AG10803 (cell line): Measurements from ENCODE around the gene DAAM2.

Source experiments
- DNase-seq: peaks from one replicate; pipeline ENCODE4 v3.0.0; 2010; ENCODE audit warnings: low read depth
- H3K4me3 ChIP-seq: 2 replicates; pipeline ENCODE4 v1.5.1; 2011; ENCODE audit warnings: mild to moderate bottlenecking, low read length, control low read depth
- TF ChIP-seq, protein P1 (sequence below): conservative IDR thresholded peaks from 2 replicates; pipeline ENCODE4 v1.5.1; 2011; ENCODE audit warnings: mild to moderate bottlenecking, low read length, control low read depth, inconsistent platforms

The DAAM2 gene

GRCh38 chr6:39880594-39880993 lies 88.4 kb downstream of the DAAM2 start:
- TF ChIP-seq, protein P1, sequence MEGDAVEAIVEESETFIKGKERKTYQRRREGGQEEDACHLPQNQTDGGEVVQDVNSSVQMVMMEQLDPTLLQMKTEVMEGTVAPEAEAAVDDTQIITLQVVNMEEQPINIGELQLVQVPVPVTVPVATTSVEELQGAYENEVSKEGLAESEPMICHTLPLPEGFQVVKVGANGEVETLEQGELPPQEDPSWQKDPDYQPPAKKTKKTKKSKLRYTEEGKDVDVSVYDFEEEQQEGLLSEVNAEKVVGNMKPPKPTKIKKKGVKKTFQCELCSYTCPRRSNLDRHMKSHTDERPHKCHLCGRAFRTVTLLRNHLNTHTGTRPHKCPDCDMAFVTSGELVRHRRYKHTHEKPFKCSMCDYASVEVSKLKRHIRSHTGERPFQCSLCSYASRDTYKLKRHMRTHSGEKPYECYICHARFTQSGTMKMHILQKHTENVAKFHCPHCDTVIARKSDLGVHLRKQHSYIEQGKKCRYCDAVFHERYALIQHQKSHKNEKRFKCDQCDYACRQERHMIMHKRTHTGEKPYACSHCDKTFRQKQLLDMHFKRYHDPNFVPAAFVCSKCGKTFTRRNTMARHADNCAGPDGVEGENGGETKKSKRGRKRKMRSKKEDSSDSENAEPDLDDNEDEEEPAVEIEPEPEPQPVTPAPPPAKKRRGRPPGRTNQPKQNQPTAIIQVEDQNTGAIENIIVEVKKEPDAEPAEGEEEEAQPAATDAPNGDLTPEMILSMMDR: no peak
- H3K4me3 ChIP-seq: no peak overlapping the region
- no peak for DNase-seq

DNA sequence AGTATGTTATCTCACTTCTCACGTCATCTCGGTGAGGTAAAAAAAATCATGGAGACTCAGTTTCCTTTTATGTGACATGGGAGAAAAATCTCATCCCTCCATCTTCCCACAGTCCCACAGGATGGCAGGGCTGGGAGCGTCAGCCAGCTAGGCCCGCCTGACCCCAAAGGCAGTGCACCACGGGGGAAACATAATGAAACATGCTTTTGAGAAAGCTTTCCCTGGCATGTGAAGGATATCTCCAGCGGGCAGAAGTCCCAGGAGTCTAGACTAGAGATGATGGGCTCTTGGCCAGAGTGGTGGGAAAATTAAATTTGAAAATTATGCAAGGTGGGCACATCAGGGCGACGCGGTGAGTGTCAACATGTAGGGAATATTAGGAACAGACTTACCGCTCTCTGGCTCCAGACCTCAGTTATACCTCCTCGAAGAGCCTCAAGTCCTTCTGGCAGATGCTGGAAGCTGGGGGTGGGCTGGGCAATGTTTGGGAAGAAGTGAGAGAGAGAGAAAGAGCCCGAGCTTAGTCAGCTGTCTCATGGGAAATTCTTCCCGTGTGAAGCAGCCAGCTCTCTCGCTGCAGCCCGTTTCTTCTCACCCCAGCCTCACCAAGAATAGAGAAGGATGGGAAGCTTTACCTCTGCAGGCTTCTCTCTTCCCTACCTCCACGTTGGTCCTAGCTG lies 89.8 kb downstream of the DAAM2 start:
- DNase-seq: peak; percentile 96
- peak overlapping the region; percentile 29 for H3K4me3 ChIP-seq
- TF ChIP-seq, protein P1: no peak

GRCh38 chr6:39882531-39882899 lies 90.3 kb downstream of the DAAM2 start:
- DNase-seq: peak; percentile 99
- H3K4me3 ChIP-seq: peak overlapping the region; percentile 29

DNA sequence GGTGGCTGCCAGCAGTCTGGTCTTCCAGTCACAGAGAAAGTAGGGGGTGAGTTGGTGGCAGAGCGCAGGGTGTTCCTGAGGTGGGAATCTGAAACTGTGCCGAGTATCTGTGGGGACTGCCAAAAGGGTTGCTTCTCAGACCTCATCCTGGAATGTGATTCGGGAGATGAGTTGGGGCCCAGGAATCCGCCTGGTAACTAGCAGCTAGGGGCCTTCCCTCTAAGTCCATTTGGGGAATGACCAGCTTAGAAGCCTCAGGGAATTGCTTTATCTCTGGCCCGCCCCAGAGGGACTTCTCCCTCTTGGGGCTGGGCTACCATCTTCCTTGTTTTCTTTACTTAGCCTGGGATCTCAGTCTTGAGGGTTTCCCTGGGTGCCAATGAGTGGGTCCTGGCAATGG lies 92.5 kb downstream of the DAAM2 start:
- TF ChIP-seq, protein P1: no peak

More at GRCh38 chr6:39882531-39882899, 90.3 kb downstream of the DAAM2 start:
- TF ChIP-seq, protein P1: no peak

DNA sequence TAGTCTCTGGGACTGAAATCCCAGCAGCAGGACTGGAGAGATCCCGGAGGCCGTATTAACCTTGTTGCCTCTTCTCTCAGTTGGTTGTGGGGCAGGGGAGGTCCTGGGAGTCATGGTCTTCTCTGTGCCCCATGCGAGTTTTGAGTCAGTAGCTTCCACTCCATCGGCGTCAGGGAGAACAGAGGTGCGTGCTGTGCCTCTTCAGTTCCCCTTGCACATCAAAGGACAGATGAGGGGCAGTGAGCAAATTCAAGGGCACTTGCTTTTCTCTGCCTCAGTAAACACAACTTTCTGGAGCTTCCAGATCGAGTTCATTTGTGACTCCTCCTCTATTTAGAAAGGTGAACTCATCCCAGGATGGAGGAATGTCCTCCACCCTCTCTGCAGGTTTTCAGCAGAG lies 93.5 kb downstream of the DAAM2 start:
- TF ChIP-seq, protein P1: no peak
- DNase-seq: no peak
- H3K4me3 ChIP-seq: no peak overlapping the region

More for the DNA sequence above, 92.5 kb downstream of the DAAM2 start:
- H3K4me3 ChIP-seq: no peak overlapping the region
- DNase-seq: peak; percentile 68

GRCh38 chr6:39886871-39887270 lies 94.7 kb downstream of the DAAM2 start:
- DNase-seq: no peak
- no peak overlapping the region for H3K4me3 ChIP-seq
- TF ChIP-seq, protein P1: no peak

DNA sequence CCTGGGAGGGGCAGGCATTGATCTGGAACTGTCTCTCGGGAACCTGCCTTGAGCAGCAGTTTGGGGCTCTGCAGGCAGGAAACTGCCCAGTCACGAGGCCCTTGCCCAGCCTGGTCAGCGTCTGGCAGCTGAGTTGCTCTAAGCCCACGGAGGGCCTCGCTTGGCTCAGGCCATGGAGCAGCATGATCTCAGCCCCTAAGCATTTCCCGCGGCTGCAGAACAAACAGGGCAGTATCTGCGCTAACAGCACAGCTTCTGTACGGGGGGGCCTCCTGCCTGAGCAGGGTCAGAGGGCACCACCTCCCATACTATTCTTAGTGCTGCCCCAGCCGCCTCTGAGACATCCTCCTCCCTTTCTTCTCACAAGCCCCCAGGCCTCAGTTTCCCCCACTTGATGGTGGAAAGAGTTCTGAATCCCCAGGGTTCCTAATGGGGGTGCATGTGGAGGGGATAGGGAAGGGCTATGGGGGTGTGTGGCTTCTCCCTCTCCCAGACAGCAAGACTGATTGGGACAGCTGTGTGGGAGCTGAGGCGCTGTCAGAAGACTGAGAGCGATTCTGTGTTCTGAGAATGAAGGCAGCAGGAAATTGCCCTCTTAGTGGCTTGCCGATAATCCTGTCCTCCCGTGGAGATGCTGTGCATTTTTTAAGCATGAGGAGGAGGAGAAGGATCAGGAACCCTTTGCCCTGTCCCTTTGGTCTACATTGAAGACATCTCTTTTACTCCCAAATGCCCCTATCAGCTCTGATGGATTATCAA lies 95.7 kb downstream of the DAAM2 start:
- TF ChIP-seq, protein P1: no peak

More for the DNA sequence above, 95.7 kb downstream of the DAAM2 start:
- peak; percentile 94 for DNase-seq
- no peak overlapping the region for H3K4me3 ChIP-seq
